EL (cell line): Measurements from ENCODE around the gene HNF4A.
"Not testable (repeated sequence)": the region's sequence is repeated elsewhere in the genome, so short reads cannot be mapped to it uniquely, and the experiment has no call there.

Experiments used
- DNase-seq: peaks from one replicate; pipeline ENCODE4 v3.0.0-alpha.2; 2016

Gene HNF4A

GRCh38 chr20:44355498-44356352 is at the start of gene HNF4A:
Gene HNF4A (plus strand): TSS chr20:44355699. CDS start chr20:44355805, 106 bp downstream.
- no peak for DNase-seq

DNA sequence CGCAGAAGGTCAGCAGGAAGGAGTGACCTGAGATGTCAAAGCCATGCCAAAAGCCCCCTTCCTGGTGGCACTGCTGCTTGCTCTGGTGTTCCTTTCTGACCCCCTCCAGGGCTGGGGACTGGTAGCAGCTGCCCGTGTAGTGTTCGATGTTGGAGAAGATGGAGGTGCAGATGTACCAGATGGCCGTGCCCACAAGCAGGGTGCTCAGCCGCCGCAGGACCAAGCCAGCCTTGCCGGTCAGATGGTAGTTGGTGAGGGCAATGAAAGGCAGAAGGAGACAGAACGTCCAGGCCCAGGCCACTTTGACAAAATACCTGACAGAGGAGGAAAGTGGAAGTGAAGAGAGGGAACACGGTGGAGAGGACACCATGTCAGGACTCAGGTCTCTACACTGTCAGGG is 48.6 kb upstream of the HNF4A start:
- no peak for DNase-seq

- DNase-seq: peak; percentile 50
These were observed 45.5 kb upstream of the HNF4A start for GRCh38 chr20:44309763-44310663.

GRCh38 chr20:44310664-44311639 is 44.5 kb upstream of the HNF4A start, which contains the start of gene FITM2:
Gene FITM2 (minus strand): TSS chr20:44311202. CDS start chr20:44311148, 54 bp downstream.
- peak; percentile 97 for DNase-seq

DNA sequence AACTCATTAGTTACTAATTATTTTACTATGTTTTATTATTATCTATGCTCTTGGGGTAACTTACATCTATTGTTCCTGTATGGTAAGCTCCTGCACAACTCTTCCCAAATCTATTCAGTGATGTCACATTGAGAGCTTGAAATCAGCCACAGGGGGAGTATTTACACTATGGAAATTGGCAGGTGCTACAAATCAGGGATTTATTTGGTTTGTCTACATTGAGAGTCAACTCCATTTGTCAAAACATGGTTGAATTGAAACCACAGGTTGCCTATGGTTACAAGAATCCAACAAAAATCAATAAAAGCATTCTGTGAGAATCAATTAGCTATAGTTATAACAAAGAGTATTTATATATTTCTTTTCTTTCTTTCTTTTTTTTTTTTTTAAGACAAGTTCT is 40.6 kb upstream of the HNF4A start:
- DNase-seq: no peak

- no peak for DNase-seq
These were observed 35.6 kb upstream of the HNF4A start for GRCh38 chr20:44319839-44320422.

DNA sequence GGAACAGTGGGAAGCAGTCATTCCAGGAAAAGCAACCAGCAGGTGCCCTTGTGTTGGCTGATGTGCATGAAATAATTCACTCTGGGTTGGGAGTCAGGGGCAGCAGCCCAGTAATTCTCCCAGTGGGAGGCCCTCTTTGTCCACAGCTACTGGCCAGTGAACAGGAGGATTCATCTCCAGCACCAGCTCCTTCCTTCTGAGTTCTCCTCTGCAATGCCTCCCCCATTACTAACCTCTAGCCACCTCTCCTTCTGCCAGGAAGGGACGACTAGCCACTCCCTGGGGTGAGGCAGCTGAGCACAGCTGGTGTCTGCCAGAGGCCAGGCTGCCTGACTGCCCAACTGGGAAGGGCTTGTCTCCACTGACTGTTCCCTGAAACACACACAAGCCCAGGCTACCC is 31.2 kb upstream of the HNF4A start:
- DNase-seq: no peak

- no peak for DNase-seq
These were observed 28.9 kb upstream of the HNF4A start for GRCh38 chr20:44326391-44327159.

GRCh38 chr20:44327748-44328147 is 27.8 kb upstream of the HNF4A start:
- DNase-seq: not testable (repeated sequence)

DNA sequence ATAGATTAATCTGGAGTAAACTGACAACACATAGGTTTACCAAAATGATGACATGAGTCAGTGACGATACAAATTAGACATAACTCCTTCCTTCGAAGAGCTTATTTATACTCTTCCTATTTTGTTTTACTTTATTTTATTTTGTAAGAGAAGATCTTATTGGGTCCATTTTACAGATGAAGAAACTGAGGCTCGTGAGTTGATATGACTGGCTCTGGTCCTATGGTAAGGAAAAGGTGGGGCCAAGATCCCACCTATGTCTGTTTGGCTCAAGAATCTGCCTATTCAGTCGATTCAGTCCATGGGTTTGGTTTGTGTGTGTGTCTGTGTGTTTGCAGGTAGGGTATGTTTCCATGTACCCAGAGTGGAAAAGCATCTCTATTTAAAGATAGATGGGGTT is 27.1 kb upstream of the HNF4A start:
- DNase-seq: no peak

- no peak for DNase-seq
These were observed 24.3 kb upstream of the HNF4A start for GRCh38 chr20:44331201-44331600.

GRCh38 chr20:44334306-44334705 is 21.2 kb upstream of the HNF4A start:
- DNase-seq: no peak

- DNase-seq: no peak
These were observed 20.8 kb upstream of the HNF4A start for GRCh38 chr20:44334709-44335108.

- no peak for DNase-seq
These were observed 19.8 kb upstream of the HNF4A start for GRCh38 chr20:44335675-44336074.

DNA sequence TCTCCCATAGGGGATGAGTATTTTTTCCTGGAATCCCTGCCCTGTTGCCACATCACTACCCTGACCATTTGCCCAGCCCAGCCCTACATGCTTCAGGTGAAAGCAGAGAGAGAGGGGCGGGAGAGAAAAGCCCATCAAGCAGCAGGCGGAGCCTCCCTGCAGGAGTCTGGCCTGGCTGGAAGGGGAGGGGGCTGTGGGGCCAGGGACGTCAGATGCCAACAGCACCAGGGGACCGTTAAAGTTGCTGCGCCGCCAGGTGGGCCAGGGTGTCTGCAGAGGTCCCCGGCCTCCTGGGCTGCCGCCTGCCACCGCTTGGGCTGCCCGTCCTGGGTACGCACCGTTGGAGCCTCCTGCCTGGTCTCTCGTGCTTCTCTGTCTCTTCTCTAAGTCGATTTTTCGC is 19.4 kb upstream of the HNF4A start:
- no peak for DNase-seq

- DNase-seq: no peak
These were observed 18.6 kb upstream of the HNF4A start, which contains the start of gene R3HDML for GRCh38 chr20:44336725-44337380. Gene R3HDML (plus strand): TSS chr20:44337043. CDS start chr20:44337158, 115 bp downstream.

- peak; percentile 26 for DNase-seq
These were observed 13.3 kb upstream of the HNF4A start for GRCh38 chr20:44342248-44342647.

DNA sequence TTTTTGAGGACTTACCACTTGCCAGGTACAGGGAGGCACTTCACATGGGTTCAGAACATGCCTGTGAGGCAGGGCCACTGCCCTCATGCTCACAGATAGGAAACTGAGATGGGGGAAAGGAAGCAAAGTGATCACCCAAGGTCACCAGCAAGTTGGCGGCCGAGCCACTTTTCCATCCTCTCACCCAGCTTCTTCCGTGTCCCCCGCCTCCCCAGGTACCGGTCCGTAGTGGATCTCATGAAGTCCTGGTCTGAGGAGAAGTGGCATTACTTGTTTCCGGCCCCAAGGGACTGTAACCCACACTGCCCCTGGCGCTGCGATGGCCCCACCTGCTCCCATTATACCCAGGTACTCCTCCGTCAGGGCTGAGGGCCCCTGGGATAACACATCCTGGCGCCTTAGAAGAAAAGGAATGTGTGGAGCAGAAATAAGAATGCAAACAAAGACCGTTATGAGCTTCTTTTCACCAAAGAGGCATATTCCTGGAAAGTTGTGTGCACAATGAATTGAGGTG is 12.3 kb upstream of the HNF4A start:
- no peak for DNase-seq

DNA sequence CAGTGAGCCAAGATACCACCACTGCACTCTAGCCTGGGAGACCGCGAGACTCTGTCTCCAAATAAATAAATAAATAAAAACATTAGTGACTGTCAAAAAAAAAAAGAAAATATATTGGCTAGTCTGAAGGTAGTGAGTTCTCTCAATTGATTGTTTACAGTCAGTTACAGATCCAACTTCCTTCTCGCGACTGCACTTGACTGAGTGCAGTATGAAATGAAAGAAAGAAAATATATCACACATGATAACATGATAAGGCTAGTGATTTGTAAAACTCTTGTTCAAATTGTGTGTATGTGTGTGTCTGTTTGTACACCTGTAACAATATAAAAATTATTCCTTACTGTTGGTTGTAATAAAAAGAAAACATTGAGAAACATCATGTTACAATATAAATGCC is 10.8 kb upstream of the HNF4A start:
- DNase-seq: no peak

DNA sequence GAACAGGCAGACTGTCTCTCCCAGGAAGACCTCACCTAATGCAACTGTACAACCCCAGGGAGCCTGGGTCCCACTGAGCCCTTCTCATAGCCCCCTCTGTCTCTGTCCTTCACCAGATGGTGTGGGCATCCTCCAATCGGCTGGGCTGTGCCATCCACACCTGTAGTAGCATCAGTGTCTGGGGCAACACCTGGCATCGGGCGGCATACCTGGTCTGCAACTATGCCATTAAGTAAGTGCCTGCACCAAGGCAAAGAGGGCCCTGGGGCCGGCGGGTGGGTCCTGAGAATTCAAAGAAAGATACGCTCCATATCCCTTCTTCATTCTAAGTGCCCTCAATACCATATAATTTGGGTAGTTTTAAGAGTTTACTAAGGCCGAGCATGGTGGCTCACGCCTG is 10.4 kb upstream of the HNF4A start:
- no peak for DNase-seq
